GM19043 (cell line): ENCODE measurements around the gene NYNRIN.
"Not testable (repeated sequence)": the region's sequence is repeated elsewhere in the genome, so short reads cannot be mapped to it uniquely, and the experiment has no call there.

Experiments used
- ATAC-seq: cut with Tn5 transposase; IDR thresholded peaks from one replicate; pipeline ENCODE4 v1.9.1; 2021; ENCODE audit warnings: low read depth; ENCODE audit not compliant: unreplicated experiment

Gene NYNRIN

GRCh38 chr14:24369463-24369862, 29.3 kb upstream of the NYNRIN start:
- ATAC-seq, result no peak

- no peak for ATAC-seq
These were observed 28.7 kb upstream of the NYNRIN start for GRCh38 chr14:24369907-24370687.

- ATAC-seq, result no peak
These were observed 28.1 kb upstream of the NYNRIN start for GRCh38 chr14:24370748-24371147.

GRCh38 chr14:24371605-24372004, 27.2 kb upstream of the NYNRIN start:
- ATAC-seq, result not testable (repeated sequence)

- no peak for ATAC-seq
These were observed 25.9 kb upstream of the NYNRIN start for GRCh38 chr14:24372701-24373416.

- no peak for ATAC-seq
These were observed 22.2 kb upstream of the NYNRIN start for GRCh38 chr14:24376448-24377070.

GRCh38 chr14:24377126-24377525, 21.7 kb upstream of the NYNRIN start:
- ATAC-seq, result no peak

GRCh38 chr14:24377657-24378056, 21.1 kb upstream of the NYNRIN start:
- ATAC-seq, result no peak

- ATAC-seq, result no peak
These were observed 20.5 kb upstream of the NYNRIN start for GRCh38 chr14:24378327-24378726.

GRCh38 chr14:24378981-24379906, 19.6 kb upstream of the NYNRIN start:
- no peak for ATAC-seq

GRCh38 chr14:24379907-24380730, 18.7 kb upstream of the NYNRIN start:
- ATAC-seq, result no peak

- no peak for ATAC-seq
These were observed 17.3 kb upstream of the NYNRIN start for GRCh38 chr14:24381363-24382063.

- no peak for ATAC-seq
These were observed 16.8 kb upstream of the NYNRIN start for GRCh38 chr14:24382064-24382371.

- no peak for ATAC-seq
These were observed 14.6 kb upstream of the NYNRIN start for GRCh38 chr14:24384169-24384568.

- no peak for ATAC-seq
These were observed 13.3 kb upstream of the NYNRIN start for GRCh38 chr14:24385524-24385923.

- no peak for ATAC-seq
These were observed 11.8 kb upstream of the NYNRIN start for GRCh38 chr14:24387009-24387345.

- not testable (repeated sequence) for ATAC-seq
These were observed 11.2 kb upstream of the NYNRIN start for GRCh38 chr14:24387579-24387978.

- ATAC-seq, result no peak
These were observed 10.2 kb upstream of the NYNRIN start for GRCh38 chr14:24388474-24389179.
